IMR-90 (cell line): ENCODE results near the gene IRF4. TPM values are rescaled to one million over a fixed set of nuclear protein-coding genes. Genes with fewer than 3 reads are reported as not detected.

Experiments used
- ATAC-seq: fragments of 200-7000 bp; cut with Tn5 transposase; 2 replicates; pipeline ENCODE4 v1.9.1; 2020; ENCODE audit warnings: low read depth, mild to moderate bottlenecking, moderate library complexity
- BruUV-seq: library from RNA; stranded (reverse); fragments of 400-500 nt; replicated peaks from 2 replicates; lab custom pipeline; 2021; lab: Mats Ljungman, UMichigan
- CTCF ChIA-PET: fragments of 300-600 bp; formaldehyde crosslinking; extraction: SDS; loops from one replicate; lab custom pipeline; 2021; ENCODE audit warnings: antibody characterized with exemption; lab: Yijun Ruan, JAX
- POLR2A ChIA-PET: fragments of 300-600 bp; sonication (Branson Sonifier 250); formaldehyde crosslinking; loops from one replicate; lab custom pipeline; 2022; ENCODE audit warnings: antibody characterized with exemption; ENCODE audit not compliant: unreplicated experiment; lab: Charles Lee
- DNase-seq: peaks from one replicate; pipeline ENCODE4 v3.0.0; 2013
- H2AFZ ChIP-seq: replicated peaks from 2 replicates; pipeline ENCODE3; 2013; ENCODE audit warnings: low read length, mild to moderate bottlenecking; ENCODE audit not compliant: poor library complexity
- H2AK5ac ChIP-seq: 2 replicates; pipeline ENCODE4 v1.6.1; 2013; ENCODE audit warnings: low read depth, low read length, inconsistent platforms
- H2AK9ac ChIP-seq: replicated peaks from 2 replicates; pipeline ENCODE3; 2013; ENCODE audit warnings: mild to moderate bottlenecking, low read depth, low read length, moderate library complexity; ENCODE audit not compliant: poor library complexity
- H2BK120ac ChIP-seq: 2 replicates; pipeline ENCODE4 v1.6.1; 2013; ENCODE audit warnings: low read depth, low read length, inconsistent platforms
- H2BK15ac ChIP-seq: 3 replicates; pipeline ENCODE4 v1.6.1; 2013; ENCODE audit warnings: low read depth, low read length, inconsistent platforms
- H2BK20ac ChIP-seq: 2 replicates; pipeline ENCODE4 v1.6.1; 2013; ENCODE audit warnings: low read depth, mild to moderate bottlenecking, inconsistent platforms, low read length, moderate library complexity
- H2BK5ac ChIP-seq: 2 replicates; pipeline ENCODE4 v1.6.1; 2013; ENCODE audit warnings: mild to moderate bottlenecking, low read depth, low read length, inconsistent platforms; ENCODE audit not compliant: poor library complexity, severe bottlenecking
- H3K14ac ChIP-seq: replicated peaks from 2 replicates; pipeline ENCODE4 v1.6.1; 2013; ENCODE audit warnings: low read depth, low read length, inconsistent platforms
- H3K18ac ChIP-seq: 2 replicates; pipeline ENCODE4 v1.6.1; 2013; ENCODE audit warnings: low read depth, low read length, control low read depth
- H3K23ac ChIP-seq: 2 replicates; pipeline ENCODE4 v1.6.1; 2013; ENCODE audit warnings: low read depth, low read length, inconsistent platforms
- H3K27ac ChIP-seq: 2 replicates; pipeline ENCODE4 v1.5.1; 2013; ENCODE audit warnings: mild to moderate bottlenecking, control low read depth, low read length; ENCODE audit not compliant: insufficient read depth
- H3K27me3 ChIP-seq: 2 replicates; pipeline ENCODE4 v1.6.1; 2013; ENCODE audit warnings: low read length; ENCODE audit not compliant: control insufficient read depth, insufficient read depth
- H3K36me3 ChIP-seq: 2 replicates; pipeline ENCODE4 v1.6.1; 2013; ENCODE audit warnings: low read length, mixed read lengths; ENCODE audit not compliant: control insufficient read depth, insufficient read depth
- H3K4ac ChIP-seq: 2 replicates; pipeline ENCODE4 v1.6.1; 2013; ENCODE audit warnings: low read depth, low read length, inconsistent platforms
- H3K4me1 ChIP-seq: 2 replicates; pipeline ENCODE4 v1.6.1; 2013; ENCODE audit warnings: low read length, mixed read lengths; ENCODE audit not compliant: control insufficient read depth, insufficient read depth
- H3K4me2 ChIP-seq: 2 replicates; pipeline ENCODE4 v1.6.1; 2013; ENCODE audit warnings: low read depth, mild to moderate bottlenecking, control low read depth, low read length, moderate library complexity
- H3K4me3 ChIP-seq: 2 replicates; pipeline ENCODE4 v1.5.1; 2013; ENCODE audit warnings: low read depth, mild to moderate bottlenecking, control low read depth, low read length, moderate library complexity; ENCODE audit not compliant: insufficient read depth
- H3K56ac ChIP-seq: 2 replicates; pipeline ENCODE4 v1.6.1; 2013; ENCODE audit warnings: low read length, inconsistent platforms; ENCODE audit not compliant: insufficient read depth; ENCODE audit errors: extremely low read depth
- H3K79me1 ChIP-seq, 2 experiments: 2 replicates each; pipeline ENCODE4 v1.6.1; 2013; ENCODE audit warnings: low read length in 2 of 2, inconsistent platforms in 1 of 2, low read depth in 1 of 2
- H3K9ac ChIP-seq: 2 replicates; pipeline ENCODE4 v1.6.1; 2013; ENCODE audit warnings: low read depth, low read length, control low read depth
- H3K9me1 ChIP-seq: 2 replicates; pipeline ENCODE4 v1.6.1; 2013; ENCODE audit warnings: low read length, inconsistent platforms; ENCODE audit not compliant: insufficient read depth
- H3K9me3 ChIP-seq: 2 replicates; pipeline ENCODE4 v1.6.1; 2013; ENCODE audit warnings: low read length; ENCODE audit not compliant: control insufficient read depth, insufficient read depth
- H4K20me1 ChIP-seq: 2 replicates; pipeline ENCODE4 v1.6.1; 2013; ENCODE audit warnings: low read length, inconsistent platforms; ENCODE audit not compliant: insufficient read depth
- H4K5ac ChIP-seq: 2 replicates; pipeline ENCODE4 v1.6.1; 2013; ENCODE audit warnings: mild to moderate bottlenecking, low read depth, low read length, control low read depth
- H4K8ac ChIP-seq, 2 experiments: 2 replicates each; pipeline ENCODE4 v1.6.1; 2013; ENCODE audit warnings: low read depth in 2 of 2, low read length in 2 of 2, control low read depth in 1 of 2, inconsistent platforms in 1 of 2
- H4K91ac ChIP-seq: 2 replicates; pipeline ENCODE4 v1.6.1; 2013; ENCODE audit warnings: low read depth, low read length, inconsistent platforms; ENCODE audit not compliant: insufficient read depth
- BHLHE40 ChIP-seq: fragments of 150-350 bp; IDR thresholded peaks from 2 replicates; pipeline ENCODE4 v1.6.1; 2016; ENCODE audit warnings: mild to moderate bottlenecking, low read depth, low read length
- CEBPB ChIP-seq: IDR thresholded peaks from 2 replicates; pipeline ENCODE4 v1.6.1; 2012; ENCODE audit warnings: low read depth, low read length, improper control_type of control experiment
- CHD1 ChIP-seq: IDR thresholded peaks from 2 replicates; pipeline ENCODE4 v1.6.1; 2012; ENCODE audit warnings: low read depth, low read length, improper control_type of control experiment
- CTCF ChIP-seq: conservative IDR thresholded peaks from 2 replicates; pipeline ENCODE4 v1.5.1; 2012; ENCODE audit warnings: mild to moderate bottlenecking, low read depth, low read length, improper control_type of control experiment
- ELK1 ChIP-seq: fragments of 150-350 bp; IDR thresholded peaks from 2 replicates; pipeline ENCODE4 v1.6.1; 2016; ENCODE audit warnings: low read depth, mild to moderate bottlenecking, low read length, moderate library complexity, borderline replicate concordance
- FOS ChIP-seq: fragments of 150-350 bp; IDR thresholded peaks from 2 replicates; pipeline ENCODE4 v1.6.1; 2016; ENCODE audit warnings: low read depth, low read length
- MAFK ChIP-seq: IDR thresholded peaks from 2 replicates; pipeline ENCODE4 v1.6.1; 2012; ENCODE audit warnings: low read depth, low read length, improper control_type of control experiment
- MAZ ChIP-seq: IDR thresholded peaks from 2 replicates; pipeline ENCODE4 v1.6.1; 2012; ENCODE audit warnings: low read depth, mild to moderate bottlenecking, low read length, improper control_type of control experiment, moderate library complexity, borderline replicate concordance
- MXI1 ChIP-seq: IDR thresholded peaks from 2 replicates; pipeline ENCODE4 v1.6.1; 2012; ENCODE audit warnings: low read depth, mild to moderate bottlenecking, low read length, moderate library complexity, borderline replicate concordance
- NFE2L2 ChIP-seq: fragments of 150-350 bp; IDR thresholded peaks from 2 replicates; pipeline ENCODE4 v1.6.1; 2016; ENCODE audit warnings: low read depth, mild to moderate bottlenecking, low read length
- POLR2A ChIP-seq: IDR thresholded peaks from 2 replicates; pipeline ENCODE4 v1.6.1; 2012; ENCODE audit warnings: mild to moderate bottlenecking, low read depth, low read length
- RAD21 ChIP-seq: IDR thresholded peaks from 2 replicates; pipeline ENCODE4 v1.6.1; 2012; ENCODE audit warnings: low read length, improper control_type of control experiment
- RCOR1 ChIP-seq: IDR thresholded peaks from 2 replicates; pipeline ENCODE4 v1.6.1; 2012; ENCODE audit warnings: mild to moderate bottlenecking, low read length, improper control_type of control experiment; ENCODE audit not compliant: insufficient replicate concordance
- RFX5 ChIP-seq: IDR thresholded peaks from 2 replicates; pipeline ENCODE4 v1.8.0; 2012; ENCODE audit warnings: low read depth, mild to moderate bottlenecking, low read length, moderate library complexity
- SMC3 ChIP-seq: fragments of 150-350 bp; IDR thresholded peaks from 2 replicates; pipeline ENCODE4 v1.6.1; 2016; ENCODE audit warnings: low read depth, mild to moderate bottlenecking, antibody characterized with exemption, low read length, moderate library complexity
- USF2 ChIP-seq: fragments of 150-350 bp; IDR thresholded peaks from 2 replicates; pipeline ENCODE4 v1.6.1; 2017; ENCODE audit warnings: mild to moderate bottlenecking, antibody characterized with exemption, low read length, low read depth
- WGBS, 2 experiments: methylation state at CpG; one replicate each; pipeline versions ENCODE4 v1.1.5 to v1.1.7; 2013; ENCODE audit warnings: missing lambda C conversion rate in 2 of 2; ENCODE audit not compliant: insufficient read length in 1 of 2; ENCODE audit errors: extremely low coverage in 2 of 2; 5-methylcytosine and 5-hydroxymethylcytosine counted together
- dilution Hi-C: fragments of 300-500 bp; cut with HindIII; formaldehyde crosslinking; loops from one replicate; pipeline ENCODE4 v1.14.3; 2018; ENCODE audit warnings: low sequenced_read_pairs; ENCODE audit not compliant: unreplicated experiment
- in situ Hi-C: fragments of 300-500 bp; cut with MboI; formaldehyde crosslinking; loops from 3 replicates; pipeline ENCODE4 v1.14.3; 2019; ENCODE audit warnings: low sequenced_read_pairs, inconsistent platforms, mixed read lengths
- intact Hi-C: fragments of 100-400 bp; cut with micrococcal nuclease; formaldehyde crosslinking; loops from 2 replicates; pipeline ENCODE4 v1.10.0; 2022
- polyA plus RNA-seq, 3 experiments: library from polyadenylated mRNA; depleted of rRNA; stranded (reverse); fragments of >200 nt; gene quantifications; 2 replicates each; pipeline ENCODE4 v1.2.3, GENCODE V29; 2012; ENCODE audit warnings: low replicate concordance in 1 of 3
- total RNA-seq: library from RNA; depleted of rRNA; stranded (reverse); fragments of >200 nt; gene quantifications from 2 replicates; pipeline ENCODE4 v1.2.3, GENCODE V29; 2012

Gene IRF4
- total and polyA plus RNA-seq, 2 of the 4 experiments (the other 2 are of a cell fraction): not detected

- CTCF ChIA-PET: no interaction called here
- no CpG with 5 or more reads among the region's 13 CpGs for WGBS, 2 experiments
- Histone ChIP-seq H3K18ac (no peak overlapping the region), H3K36me3 (no peaks in the 10 kb centered on the region), H3K9ac (no peak overlapping the region), H3K4me2 (no peak overlapping the region), H4K5ac (no peak overlapping the region), H4K91ac (no peak overlapping the region), H4K8ac (no peak overlapping the region), H2AK9ac (no peak overlapping the region), H3K4me3 (no peak overlapping the region), H3K56ac (no peak overlapping the region), H3K14ac (no peak overlapping the region), H3K23ac (no peak overlapping the region), H3K4ac (no peak overlapping the region), H2AFZ (no peak overlapping the region), H3K79me1 (no peaks in the 10 kb centered on the region), H3K9me3 (no peaks in the 10 kb centered on the region), H3K4me1 (0 out of 2 replicates have a peak, but pooled peaks cover 1% of the 10 kb centered on the region), H2BK15ac (no peak overlapping the region), H2BK5ac (no peak overlapping the region), H2BK20ac (no peak overlapping the region), H2BK120ac (no peak overlapping the region), H3K27ac (no peak overlapping the region), H3K9me1 (no peaks in the 10 kb centered on the region), H4K20me1 (no peaks in the 10 kb centered on the region), H2AK5ac (no peak overlapping the region), H3K27me3 (peaks cover 88% of the 10 kb centered on the region)
- POLR2A ChIA-PET: no interaction called here
- TF ChIP-seq SMC3: no peak
- no peak for TF ChIP-seq FOS
- TF ChIP-seq RFX5: no peak
- TF ChIP-seq USF2: no peak
- TF ChIP-seq MAFK: no peak
- TF ChIP-seq RCOR1: no peak
- no peak for TF ChIP-seq CEBPB
- TF ChIP-seq MXI1: no peak
- no peak for TF ChIP-seq RAD21
- TF ChIP-seq ELK1: no peak
- TF ChIP-seq MAZ: no peak
- no peak for TF ChIP-seq POLR2A
- no peak for TF ChIP-seq CTCF
- no peak for TF ChIP-seq NFE2L2
- no peak for TF ChIP-seq BHLHE40
- no peak for TF ChIP-seq CHD1
- BruUV-seq: no TSS peak
- DNase-seq (no peak), ATAC-seq (no peak)
- in situ Hi-C loops (no loop called here), intact Hi-C loops (no loop called here), dilution Hi-C loops (no loop called here)
Observed at GRCh38 chr6:394641-395289, 3.2 kb downstream of the IRF4 start.
